CMK (cell line): ENCODE measurements around the gene LCN10.
"Not testable (repeated sequence)": the region's sequence is repeated elsewhere in the genome, so short reads cannot be mapped to it uniquely, and the experiment has no call there.

Experiments used
- DNase-seq: peaks from one replicate; pipeline ENCODE4 v3.0.0-alpha.2; 2010; ENCODE audit warnings: low read depth

The LCN10 gene

DNA sequence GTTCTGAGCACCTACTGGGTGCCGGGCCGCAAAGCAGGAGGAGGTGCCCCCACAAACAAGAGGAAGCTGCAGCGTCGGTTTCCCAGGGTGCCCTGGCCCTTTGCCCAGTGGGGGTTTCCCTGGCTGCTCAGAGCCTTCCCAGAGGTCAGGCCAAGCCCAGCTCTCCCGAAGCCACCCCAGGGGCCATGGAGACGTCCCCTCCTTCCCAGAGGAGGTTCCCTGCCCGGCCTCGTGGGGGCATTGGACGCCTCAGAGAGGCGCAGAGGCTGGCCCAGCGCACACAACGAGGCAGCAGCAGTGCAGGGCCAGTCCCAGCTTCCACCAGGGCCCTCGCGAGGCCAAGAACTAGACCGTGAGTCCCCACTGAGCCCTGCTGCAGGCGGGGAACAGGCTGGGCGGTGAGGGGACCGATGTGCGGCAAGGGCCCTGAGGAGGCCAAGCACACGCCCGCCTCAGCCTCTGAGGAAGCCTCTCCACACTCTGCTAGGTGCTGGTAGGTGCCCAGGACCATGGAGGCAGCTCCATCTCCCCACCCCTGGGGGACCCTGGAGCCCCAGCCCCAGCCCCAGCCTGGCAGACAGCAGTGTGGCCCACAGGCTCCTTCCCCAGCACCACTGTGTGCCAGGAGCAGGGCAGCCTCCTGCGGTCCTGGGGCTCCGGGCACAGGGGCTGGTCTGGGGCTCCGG lies 23.4 kb downstream of the LCN10 start:
- no peak for DNase-seq

DNA sequence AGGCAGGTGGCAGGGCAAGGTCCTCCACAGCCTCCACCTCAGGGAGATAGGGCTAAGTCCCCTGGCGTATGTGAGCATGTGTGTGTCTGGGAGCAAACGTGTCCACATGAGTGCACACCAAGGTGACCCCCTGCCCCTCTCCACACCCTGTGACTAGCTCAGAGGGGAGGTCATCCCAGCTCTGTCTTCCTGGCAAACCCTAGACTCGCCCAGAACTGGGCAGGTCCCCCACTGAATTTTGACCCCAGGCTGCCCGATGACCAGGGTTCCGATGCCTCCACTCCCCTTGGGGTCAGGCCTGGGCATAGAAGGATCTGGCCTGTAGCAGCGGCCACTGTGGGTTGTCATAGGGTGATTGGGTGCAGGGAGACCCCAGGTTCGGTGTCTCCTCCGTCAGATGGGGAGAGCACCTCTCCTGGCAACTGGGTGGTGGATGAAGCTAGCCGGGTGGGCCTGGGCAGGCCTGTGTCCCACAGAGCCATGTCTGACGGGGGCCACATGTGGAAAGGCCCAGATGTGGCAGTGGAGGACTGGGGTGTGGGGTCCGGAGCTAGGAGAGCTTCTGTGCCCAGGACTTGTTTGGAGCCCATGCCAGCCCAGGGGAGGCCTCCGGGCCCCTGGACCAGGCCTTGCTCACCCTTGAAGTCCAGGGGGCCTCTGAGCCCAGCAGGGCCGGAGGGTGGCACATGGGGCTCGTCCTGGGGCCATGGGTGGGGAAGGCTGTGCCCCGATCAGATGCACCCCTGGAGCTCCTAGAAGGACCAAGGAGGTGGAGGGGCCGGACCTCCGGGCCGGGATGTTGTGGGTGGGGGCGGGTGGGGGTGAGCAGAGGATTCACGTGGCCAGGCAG lies 24.2 kb downstream of the LCN10 start:
- no peak for DNase-seq

GRCh38 chr9:136717399-136717798 lies 25.3 kb downstream of the LCN10 start:
- DNase-seq, result no peak

DNA sequence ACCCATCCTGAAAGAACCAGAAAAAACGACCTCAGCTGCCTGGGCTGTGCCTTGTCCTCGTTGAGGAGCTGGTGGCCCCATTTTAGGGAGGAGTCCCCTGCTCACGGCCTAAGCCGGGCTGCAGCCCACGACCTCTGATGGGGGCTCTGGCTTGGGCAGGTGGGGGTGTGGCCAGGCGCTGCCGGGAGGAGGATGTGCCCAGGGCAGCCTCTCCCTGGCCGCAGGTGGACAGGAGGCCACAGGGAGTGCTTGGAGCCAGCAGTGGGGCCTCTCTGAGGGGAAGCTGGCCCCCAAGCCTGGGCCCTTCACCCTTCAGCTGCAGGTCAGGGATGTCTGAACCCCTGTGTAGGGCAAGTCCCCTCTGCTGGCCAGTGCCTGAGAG lies 27.9 kb downstream of the LCN10 start:
- DNase-seq, result no peak

DNA sequence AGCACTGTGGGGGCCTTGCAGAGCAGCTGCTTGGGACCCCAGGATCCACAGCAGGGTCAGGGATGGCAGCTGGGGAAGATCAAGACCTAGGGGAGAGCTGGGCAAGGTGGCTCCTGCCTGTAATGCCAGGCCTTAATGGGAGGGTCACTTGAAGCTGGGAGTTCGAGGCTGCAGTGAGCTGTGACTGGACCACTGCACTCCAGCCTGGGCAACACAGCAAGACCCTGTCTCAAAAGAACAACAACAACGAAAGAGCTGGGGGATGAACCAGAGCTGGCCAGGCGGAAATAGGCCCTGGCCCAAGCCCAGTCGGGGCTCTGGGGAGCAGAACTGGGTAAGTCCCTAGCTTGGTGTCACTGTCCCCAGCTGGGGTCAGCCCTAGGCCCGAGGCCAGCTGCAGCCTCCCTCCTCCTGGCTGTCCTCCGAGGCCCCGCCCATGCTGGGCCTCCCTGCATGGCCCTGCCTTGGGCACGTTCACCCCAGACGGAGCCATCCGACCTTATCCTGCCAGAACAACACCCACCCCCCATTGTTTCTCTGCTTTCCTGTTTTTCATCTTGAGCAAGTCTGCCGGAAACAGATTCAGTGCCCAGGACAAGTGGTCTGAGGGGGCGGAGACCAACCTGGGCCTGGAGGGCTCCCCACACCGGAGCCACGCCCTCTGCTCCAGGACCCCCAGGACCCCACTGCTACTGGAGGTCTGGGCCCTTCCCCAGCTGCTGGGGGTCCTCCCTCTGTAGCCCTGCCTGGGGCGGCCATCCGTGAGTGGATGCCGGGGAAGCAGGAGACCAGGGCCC lies 28.4 kb downstream of the LCN10 start:
- DNase-seq, result peak; percentile 85

- DNase-seq, result no peak
Observed at GRCh38 chr9:136713550-136713949, 29.2 kb downstream of the LCN10 start.

DNA sequence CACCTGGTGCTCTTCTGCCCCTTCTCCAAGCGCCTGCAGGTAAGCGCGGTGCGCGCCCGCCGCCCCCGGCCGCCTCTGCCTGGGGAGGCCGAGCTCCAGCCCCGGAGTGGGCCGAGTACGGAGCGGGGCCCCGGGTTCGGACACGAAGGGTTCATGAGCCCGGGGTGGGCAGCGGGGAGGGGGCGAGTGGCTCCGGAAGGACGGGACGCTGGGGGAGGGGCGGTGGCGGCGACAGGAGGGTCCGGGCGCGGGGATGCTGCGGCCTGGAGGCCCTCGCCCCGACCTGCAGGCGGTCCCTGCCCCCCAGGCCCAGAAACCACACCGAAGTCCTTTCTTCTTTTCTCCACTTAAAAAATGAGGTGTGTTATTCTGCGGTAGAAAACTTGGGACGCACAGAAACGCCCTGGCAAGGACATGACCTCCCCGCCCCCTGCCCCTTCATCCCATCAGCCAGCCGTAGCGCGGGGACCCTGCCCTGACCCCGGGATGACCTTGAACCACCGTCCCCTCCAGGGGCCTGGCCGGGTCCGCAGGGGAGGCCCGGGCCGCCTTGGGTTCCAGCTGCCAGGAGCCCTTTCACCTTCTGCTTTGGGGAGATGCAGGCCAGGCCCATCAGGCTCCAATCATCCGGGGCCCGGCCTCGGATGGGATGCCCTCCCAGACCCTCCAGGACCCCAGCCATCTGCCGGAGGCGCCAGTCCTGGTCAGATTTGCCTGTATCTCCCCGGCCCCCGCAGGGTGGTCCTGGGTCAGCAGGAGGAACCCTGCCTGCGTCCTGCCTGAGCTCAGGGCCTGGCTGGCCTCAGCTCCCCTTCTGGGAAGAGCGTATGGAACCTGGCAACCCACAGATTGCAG lies 29.8 kb downstream of the LCN10 start:
- DNase-seq, result no peak

DNA sequence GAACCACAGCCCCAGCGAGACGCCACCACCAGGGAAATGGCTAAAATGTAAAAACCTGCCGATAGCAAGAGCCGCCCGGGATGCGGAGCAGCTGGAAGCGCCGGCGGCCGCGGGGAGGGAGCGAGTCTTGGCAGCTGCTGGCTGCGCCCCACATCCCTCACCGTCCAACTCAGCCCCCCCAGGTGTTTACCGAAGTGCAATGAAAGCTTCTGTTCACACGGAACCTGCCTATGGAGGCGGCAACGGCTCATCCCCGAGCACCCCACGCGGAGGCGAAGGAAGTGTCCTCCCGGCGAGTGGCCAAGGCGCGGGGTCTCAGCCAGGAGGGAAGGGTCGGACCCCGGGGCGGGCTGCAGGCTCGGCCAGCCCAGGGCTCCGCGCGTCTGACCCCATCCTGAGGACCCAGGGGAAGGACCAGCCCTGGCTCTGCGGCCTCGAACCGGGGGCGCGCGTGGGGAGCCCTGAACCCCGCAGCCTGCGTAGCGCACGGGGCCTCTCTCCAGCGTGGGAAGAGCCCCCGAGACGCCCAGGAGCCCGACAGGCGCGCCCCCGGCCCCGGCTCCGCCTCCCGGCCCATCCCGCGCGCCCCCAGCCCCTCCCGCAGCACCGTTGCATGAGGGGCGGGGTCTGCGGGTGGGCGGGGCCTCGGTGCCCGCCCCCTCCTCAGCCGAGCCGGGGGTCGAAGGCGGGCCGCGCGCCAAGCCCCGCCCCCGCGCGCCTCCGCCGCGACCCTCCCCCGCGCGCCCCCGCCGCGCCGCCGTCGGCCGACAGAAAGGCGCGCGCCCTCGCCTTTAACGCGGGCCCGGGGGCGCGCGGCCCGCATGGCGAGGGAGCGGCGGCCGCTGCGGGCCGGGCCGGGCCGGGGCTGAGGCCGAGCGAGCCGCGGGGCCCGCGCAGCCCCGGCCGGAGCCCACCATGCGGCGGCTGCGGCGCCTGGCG lies 30.7 kb downstream of the LCN10 start, which contains the start of gene DIPK1B:
Gene DIPK1B, plus strand, starts transcription at position 822 of the 939 bp plus-strand sequence. Its CDS starts 94 bp downstream, at position 916.
- DNase-seq, result no peak

GRCh38 chr9:136711219-136711648 lies 31.5 kb downstream of the LCN10 start:
- not testable (repeated sequence) for DNase-seq

- DNase-seq, result no peak
Observed at GRCh38 chr9:136710543-136710942, 32.2 kb downstream of the LCN10 start.

- DNase-seq, result no peak
Observed at GRCh38 chr9:136709454-136710109, 33.2 kb downstream of the LCN10 start.

DNA sequence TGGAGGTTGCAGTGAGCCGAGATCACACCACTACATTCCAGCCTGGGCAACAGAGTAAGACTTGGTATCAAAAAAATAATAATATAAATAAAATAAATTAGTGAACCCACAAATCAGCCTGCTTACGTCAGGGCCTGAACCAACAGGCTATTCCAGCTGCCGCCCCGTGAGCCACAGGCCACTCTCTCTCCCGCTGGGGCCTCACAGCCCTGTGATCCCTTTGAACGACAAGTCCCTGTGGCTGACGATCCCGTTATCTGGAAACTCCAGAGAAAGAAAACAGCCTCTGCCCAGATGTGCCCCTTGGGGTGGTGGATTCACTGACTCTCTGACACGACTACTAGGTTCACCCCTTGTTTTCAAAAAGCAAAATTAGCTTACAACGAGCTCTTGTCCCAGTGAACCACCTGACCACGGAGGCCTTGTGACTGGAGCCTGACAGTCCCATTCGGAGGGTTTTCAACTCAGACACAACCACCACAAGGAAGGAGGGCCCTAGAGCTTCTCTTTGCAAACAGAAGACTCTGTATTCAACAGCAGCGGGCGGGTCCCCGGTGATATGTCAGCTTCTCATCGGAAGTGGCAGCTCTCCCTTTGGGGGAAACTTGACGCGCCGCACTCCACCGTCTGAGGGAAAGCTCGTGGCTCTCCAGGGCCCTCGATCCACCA lies 34.8 kb downstream of the LCN10 start:
- no peak for DNase-seq

DNA sequence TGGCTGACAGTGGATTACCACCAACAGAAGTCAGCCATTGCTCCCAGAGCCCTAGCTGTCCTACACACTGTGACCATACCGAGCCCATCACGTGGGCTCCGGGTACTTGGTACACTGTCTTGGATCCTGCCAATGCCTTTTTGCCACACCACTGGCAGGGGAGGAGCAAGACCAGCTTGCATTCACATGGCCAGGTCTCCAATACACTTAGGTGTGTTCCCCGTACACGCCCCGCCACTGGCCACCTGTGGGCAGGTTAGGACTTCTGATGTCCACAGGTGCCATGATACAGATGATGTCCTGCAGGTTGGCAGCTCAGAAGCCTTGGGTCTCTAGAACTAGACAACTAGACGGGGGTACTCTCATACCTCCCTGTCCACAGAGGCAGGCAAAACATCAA lies 35.7 kb downstream of the LCN10 start:
- DNase-seq, result no peak

DNA sequence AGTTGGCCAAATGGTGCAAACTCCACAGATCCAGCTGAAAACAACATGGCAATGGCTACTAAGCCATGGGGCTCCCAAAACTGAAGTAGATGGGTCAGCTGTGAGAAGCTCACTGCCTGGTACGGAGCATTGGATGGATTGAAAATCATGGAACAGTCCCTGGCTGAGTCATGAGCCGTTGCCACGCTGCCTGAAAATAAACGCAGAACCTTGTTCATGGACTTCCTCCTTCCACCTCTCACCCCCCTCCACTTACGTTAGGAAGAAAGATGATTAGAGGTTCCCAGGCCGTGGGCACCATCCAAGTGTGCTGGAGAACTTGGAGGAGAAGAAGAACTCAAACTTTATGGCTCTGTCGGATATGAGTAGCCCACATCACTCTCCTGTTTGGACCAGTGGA lies 37.2 kb downstream of the LCN10 start:
- DNase-seq, result no peak

- not testable (repeated sequence) for DNase-seq
Observed at GRCh38 chr9:136704741-136705140, 38.0 kb downstream of the LCN10 start.

DNA sequence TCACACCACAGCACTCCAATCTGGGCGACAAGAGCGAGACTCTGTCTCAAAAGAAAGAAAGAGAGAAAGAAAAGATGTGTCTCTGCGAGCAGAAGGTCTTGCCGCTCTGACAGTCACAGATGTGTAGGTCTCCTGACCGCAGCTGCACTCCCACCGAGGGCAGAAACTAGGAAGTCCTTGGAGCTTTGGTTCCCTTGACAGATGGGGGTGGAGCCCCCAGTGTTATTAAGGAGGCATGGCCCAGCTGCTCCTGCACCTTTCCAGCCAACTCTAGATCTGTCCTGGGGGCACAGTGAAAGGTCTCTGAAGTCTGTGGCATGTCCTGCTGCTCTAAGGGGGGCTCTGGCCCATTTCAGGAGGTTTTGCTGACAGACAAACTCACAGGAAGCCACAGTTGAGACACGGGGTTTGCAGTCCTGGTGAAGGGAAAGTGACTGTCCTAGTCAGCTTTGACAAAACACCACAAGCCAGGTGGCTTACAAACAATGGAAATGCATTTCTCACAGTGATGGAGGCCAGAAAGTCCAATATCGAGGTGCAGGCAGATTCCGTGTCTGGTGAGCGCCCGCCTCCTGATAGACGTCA lies 39.4 kb downstream of the LCN10 start:
- DNase-seq, result no peak

GRCh38 chr9:136701668-136702053 lies 41.1 kb downstream of the LCN10 start:
- DNase-seq, result no peak

GRCh38 chr9:136700959-136701667 lies 41.6 kb downstream of the LCN10 start:
- DNase-seq, result no peak
